Keratinocyte (primary cell): Measurements from ENCODE around the gene CCDC3. TPM values are rescaled to one million over a fixed set of nuclear protein-coding genes. Genes with fewer than 3 reads are reported as not detected.
"Not testable (repeated sequence)": the region's sequence is repeated elsewhere in the genome, so short reads cannot be mapped to it uniquely, and the experiment has no call there.

Experiments
- DNase-seq: peaks from one replicate; pipeline ENCODE4 v3.0.0-alpha.2; 2011; ENCODE audit warnings: low read depth, missing footprints, low spot score
- FAIRE-seq: peaks from 2 replicates; lab custom pipeline; 2011; peaks lifted over from hg19 to GRCh38; lab: Jason Lieb, UNC
- H2AFZ ChIP-seq: 2 replicates; pipeline ENCODE4 v1.6.0; 2012; ENCODE audit warnings: low read length, control low read depth, inconsistent platforms; ENCODE audit not compliant: control insufficient read depth
- H3K27ac ChIP-seq: 2 replicates; pipeline ENCODE4 v1.5.1; 2011; ENCODE audit warnings: low read length; ENCODE audit not compliant: control insufficient read depth, insufficient read depth
- H3K27me3 ChIP-seq: 3 replicates; pipeline ENCODE4 v1.6.0; 2011; ENCODE audit warnings: low read length; ENCODE audit not compliant: control insufficient read depth, insufficient read depth; ENCODE audit errors: extremely low read depth
- H3K36me3 ChIP-seq, 2 experiments: 2 replicates in 1 of 2; 3 replicates in 1 of 2; pipeline ENCODE4 v1.5.1; 2011; ENCODE audit warnings: low read length in 2 of 2, mild to moderate bottlenecking in 1 of 2; ENCODE audit not compliant: control insufficient read depth in 2 of 2, insufficient read depth in 2 of 2; ENCODE audit errors: extremely low read depth in 1 of 2
- H3K4me1 ChIP-seq: 3 replicates; pipeline ENCODE4 v1.5.1; 2011; ENCODE audit warnings: low read length; ENCODE audit not compliant: control insufficient read depth, insufficient read depth; ENCODE audit errors: extremely low read depth
- H3K4me2 ChIP-seq: 3 replicates; pipeline ENCODE4 v1.6.0; 2011; ENCODE audit warnings: low read depth, low read length; ENCODE audit not compliant: control insufficient read depth, insufficient read depth; ENCODE audit errors: extremely low read depth
- H3K4me3 ChIP-seq, 3 experiments: fragments of 200-600 bp in 1 of 3; sonication (generic) in 1 of 3; 2 replicates in 2 of 3; 3 replicates in 1 of 3; pipeline ENCODE4 v1.5.1; 2011 to 2016; ENCODE audit warnings: low read length in 3 of 3, mild to moderate bottlenecking in 3 of 3, control low read depth in 2 of 3, inconsistent platforms in 1 of 3, low read depth in 1 of 3, mixed read lengths in 1 of 3, mixed run types in 1 of 3, moderate library complexity in 1 of 3; ENCODE audit not compliant: control insufficient read depth in 2 of 3, insufficient read depth in 2 of 3; ENCODE audit errors: extremely low read depth in 1 of 3
- H3K79me2 ChIP-seq: 2 replicates; pipeline ENCODE4 v1.6.0; 2012; ENCODE audit warnings: low read length; ENCODE audit not compliant: control insufficient read depth, insufficient read depth
- H3K9ac ChIP-seq: 3 replicates; pipeline ENCODE4 v1.6.0; 2011; ENCODE audit warnings: low read length; ENCODE audit not compliant: control insufficient read depth, insufficient read depth; ENCODE audit errors: extremely low read depth
- H3K9me1 ChIP-seq: 3 replicates; pipeline ENCODE4 v1.6.0; 2011; ENCODE audit warnings: low read length; ENCODE audit not compliant: control insufficient read depth, insufficient read depth; ENCODE audit errors: extremely low read depth
- H3K9me3 ChIP-seq: 2 replicates; pipeline ENCODE4 v1.5.1; 2012; ENCODE audit warnings: low read depth, low read length; ENCODE audit not compliant: control insufficient read depth
- H4K20me1 ChIP-seq: 3 replicates; pipeline ENCODE4 v1.6.0; 2011; ENCODE audit warnings: low read length; ENCODE audit not compliant: control insufficient read depth, insufficient read depth; ENCODE audit errors: extremely low read depth
- CTCF ChIP-seq, 3 experiments: IDR thresholded peaks in 1 of 3; conservative IDR thresholded peaks in 1 of 3; optimal IDR thresholded peaks in 1 of 3; 2 replicates in 2 of 3; 3 replicates in 1 of 3; pipeline versions ENCODE3 to v1.5.1; 2011; ENCODE audit warnings: low read length in 3 of 3, mild to moderate bottlenecking in 3 of 3, moderate library complexity in 2 of 3, control low read depth in 1 of 3, inconsistent platforms in 1 of 3; ENCODE audit not compliant: insufficient read depth in 2 of 3; ENCODE audit errors: extremely low read depth in 1 of 3
- EZH2 ChIP-seq: IDR thresholded peaks from one replicate; pipeline ENCODE4 v1.6.1; 2012; ENCODE audit warnings: inconsistent platforms, mild to moderate bottlenecking, low read length, moderate library complexity
- dilution Hi-C: fragments of 300-500 bp; cut with MboI; formaldehyde crosslinking; loops from one replicate; pipeline ENCODE4 v1.7.0; 2020; ENCODE audit warnings: low sequenced_read_pairs; ENCODE audit not compliant: extremely low pct_ligation_motif_present
- polyA plus RNA-seq, 5 experiments: library from polyadenylated mRNA; depleted of rRNA in 3 of 5; stranded (reverse) in 3 of 5; stranded (forward) in 1 of 5; unstranded in 1 of 5; fragments of >200 nt; gene quantifications; 1 replicate in 1 of 5; 2 replicates in 3 of 5; 3 replicates in 1 of 5; pipeline versions ENCODE4 v1.2.1 to v1.2.3, GENCODE V29; 2011 to 2012; ENCODE audit warnings: missing spikeins in 2 of 5, low read depth in 1 of 5, low replicate concordance in 1 of 5

The CCDC3 gene
- polyA plus RNA-seq, 1 donor (not counting 4 experiments of a cell fraction or from before 2014, with no cell fraction given), result 0.39 TPM

DNA sequence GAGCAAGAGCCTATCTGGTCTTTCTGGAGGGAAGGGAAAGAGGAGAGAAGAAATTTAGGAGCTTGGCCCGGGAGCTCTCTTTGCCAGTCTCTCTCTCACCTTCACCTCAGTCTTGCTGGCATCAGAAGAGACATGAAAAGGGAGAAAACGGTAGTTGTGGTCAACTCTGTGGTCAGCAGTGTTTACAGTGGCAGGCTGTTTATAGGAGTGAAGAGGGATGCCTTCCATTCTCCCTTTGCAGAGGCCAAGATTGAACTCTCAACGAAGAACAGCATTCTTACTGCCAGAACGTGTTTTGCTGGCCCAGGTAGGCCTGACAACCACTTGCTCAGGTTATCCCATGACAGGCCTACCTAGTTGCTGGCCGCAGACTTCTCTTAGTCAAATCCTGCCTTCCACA lies 133.3 kb downstream of the CCDC3 start:
- Histone ChIP-seq H3K4me3 (no peak overlapping the region), H3K79me2 (no peaks in the 10 kb centered on the region), H3K4me1 (no peaks in the 10 kb centered on the region), H4K20me1 (no peaks in the 10 kb centered on the region), H3K4me2 (no peak overlapping the region), H3K27me3 (no peaks in the 10 kb centered on the region), H2AFZ (no peak overlapping the region), H3K9me3 (no peaks in the 10 kb centered on the region), H3K9ac (no peak overlapping the region), H3K36me3 (no peaks in the 10 kb centered on the region), H3K27ac (no peak overlapping the region), H3K9me1 (no peaks in the 10 kb centered on the region)
- DNase-seq (no peak), FAIRE-seq (no peak)
- TF ChIP-seq EZH2, result no peak
- no peak for TF ChIP-seq CTCF (optimal IDR thresholded peaks at IDR 0.05 in 1 of 3, IDR thresholded peaks at IDR 0.05 in 1 of 3, conservative IDR thresholded peaks at IDR 0.05 in 1 of 3; ENCODE audit: extremely low read depth in 1 of 3, insufficient read depth in 2 of 3, low read length in 3 of 3)
- dilution Hi-C loops, result no loop called here

- H3K4me1 ChIP-seq, H3K9ac ChIP-seq, DNase-seq, H3K27me3 ChIP-seq, H4K20me1 ChIP-seq, dilution Hi-C loops, H3K27ac ChIP-seq, H3K4me3 ChIP-seq, H3K36me3 ChIP-seq, H3K9me1 ChIP-seq, FAIRE-seq, H3K4me2 ChIP-seq, H3K79me2 ChIP-seq, H3K9me3 ChIP-seq, H2AFZ ChIP-seq: not testable (repeated sequence)
Observed at GRCh38 chr10:12865515-12865914, 136.0 kb downstream of the CCDC3 start.

GRCh38 chr10:12862459-12862858 lies 139.1 kb downstream of the CCDC3 start:
- TF ChIP-seq EZH2 (no peak), CTCF (optimal IDR thresholded peaks at IDR 0.05 in 1 of 3, IDR thresholded peaks at IDR 0.05 in 1 of 3, conservative IDR thresholded peaks at IDR 0.05 in 1 of 3; ENCODE audit: extremely low read depth in 1 of 3, insufficient read depth in 2 of 3, low read length in 3 of 3) (no peak)
- Histone ChIP-seq H4K20me1 (no peaks in the 10 kb centered on the region), H3K4me3 (no peak overlapping the region), H3K27me3 (no peaks in the 10 kb centered on the region), H3K9me3 (no peaks in the 10 kb centered on the region), H2AFZ (no peak overlapping the region), H3K4me1 (no peaks in the 10 kb centered on the region), H3K36me3 (no peaks in the 10 kb centered on the region), H3K79me2 (no peaks in the 10 kb centered on the region), H3K27ac (no peak overlapping the region), H3K4me2 (no peak overlapping the region), H3K9me1 (no peaks in the 10 kb centered on the region), H3K9ac (no peak overlapping the region)
- no peak for DNase-seq
- no peak for FAIRE-seq
- dilution Hi-C loops, result no loop called here
